GM18861 (cell line): Measurements from ENCODE around the gene JPH3.

Experiments used
- ATAC-seq: cut with Tn5 transposase; IDR thresholded peaks from one replicate; pipeline ENCODE4 v1.9.1; 2021; ENCODE audit not compliant: unreplicated experiment

JPH3 gene

GRCh38 chr16:87602001-87602775 lies at the start of gene JPH3:
Gene JPH3, plus strand, starts transcription at chr16:87602508. Its CDS starts 639 bp downstream, at chr16:87603147.
- no peak for ATAC-seq

- no peak for ATAC-seq
These were observed 49.3 kb upstream of the JPH3 start for GRCh38 chr16:87552772-87553573.

- ATAC-seq: no peak
These were observed 47.4 kb upstream of the JPH3 start for GRCh38 chr16:87554754-87555427.

GRCh38 chr16:87555647-87556046 lies 46.7 kb upstream of the JPH3 start:
- no peak for ATAC-seq

GRCh38 chr16:87556941-87557459 lies 45.3 kb upstream of the JPH3 start:
- no peak for ATAC-seq

- ATAC-seq: no peak
These were observed 43.6 kb upstream of the JPH3 start for GRCh38 chr16:87558682-87559081.

GRCh38 chr16:87559945-87560344 lies 42.4 kb upstream of the JPH3 start:
- ATAC-seq: no peak

- no peak for ATAC-seq
These were observed 41.7 kb upstream of the JPH3 start for GRCh38 chr16:87560428-87561199.

GRCh38 chr16:87561200-87562105 lies 40.9 kb upstream of the JPH3 start:
- ATAC-seq: no peak

GRCh38 chr16:87562201-87562600 lies 40.1 kb upstream of the JPH3 start:
- no peak for ATAC-seq

GRCh38 chr16:87563022-87563421 lies 39.3 kb upstream of the JPH3 start:
- ATAC-seq: no peak

GRCh38 chr16:87563714-87564523 lies 38.4 kb upstream of the JPH3 start:
- ATAC-seq: no peak

- no peak for ATAC-seq
These were observed 37.9 kb upstream of the JPH3 start for GRCh38 chr16:87564524-87564778.

- ATAC-seq: no peak
These were observed 32.4 kb upstream of the JPH3 start for GRCh38 chr16:87569601-87570571.

- no peak for ATAC-seq
These were observed 31.8 kb upstream of the JPH3 start for GRCh38 chr16:87570572-87570937.

- no peak for ATAC-seq
These were observed 31.1 kb upstream of the JPH3 start for GRCh38 chr16:87570938-87571867.

GRCh38 chr16:87571868-87572244 lies 30.5 kb upstream of the JPH3 start:
- ATAC-seq: no peak
